ENCODE data around the gene MTX3. TPM values are rescaled to one million over a fixed set of nuclear protein-coding genes. Genes with fewer than 3 reads are reported as not detected.

The MTX3 gene, protein sequence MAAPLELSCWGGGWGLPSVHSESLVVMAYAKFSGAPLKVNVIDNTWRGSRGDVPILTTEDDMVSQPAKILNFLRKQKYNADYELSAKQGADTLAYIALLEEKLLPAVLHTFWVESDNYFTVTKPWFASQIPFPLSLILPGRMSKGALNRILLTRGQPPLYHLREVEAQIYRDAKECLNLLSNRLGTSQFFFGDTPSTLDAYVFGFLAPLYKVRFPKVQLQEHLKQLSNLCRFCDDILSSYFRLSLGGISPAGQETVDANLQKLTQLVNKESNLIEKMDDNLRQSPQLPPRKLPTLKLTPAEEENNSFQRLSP
- polyA plus RNA-seq (2014; cell fraction: cytosol; rRNA removed): 24.9 and 34.5 TPM in 2 replicates
- 31.2 and 47.5 TPM in 2 replicates for polyA plus RNA-seq (2014; cell fraction: nucleus; rRNA removed)

DNA sequence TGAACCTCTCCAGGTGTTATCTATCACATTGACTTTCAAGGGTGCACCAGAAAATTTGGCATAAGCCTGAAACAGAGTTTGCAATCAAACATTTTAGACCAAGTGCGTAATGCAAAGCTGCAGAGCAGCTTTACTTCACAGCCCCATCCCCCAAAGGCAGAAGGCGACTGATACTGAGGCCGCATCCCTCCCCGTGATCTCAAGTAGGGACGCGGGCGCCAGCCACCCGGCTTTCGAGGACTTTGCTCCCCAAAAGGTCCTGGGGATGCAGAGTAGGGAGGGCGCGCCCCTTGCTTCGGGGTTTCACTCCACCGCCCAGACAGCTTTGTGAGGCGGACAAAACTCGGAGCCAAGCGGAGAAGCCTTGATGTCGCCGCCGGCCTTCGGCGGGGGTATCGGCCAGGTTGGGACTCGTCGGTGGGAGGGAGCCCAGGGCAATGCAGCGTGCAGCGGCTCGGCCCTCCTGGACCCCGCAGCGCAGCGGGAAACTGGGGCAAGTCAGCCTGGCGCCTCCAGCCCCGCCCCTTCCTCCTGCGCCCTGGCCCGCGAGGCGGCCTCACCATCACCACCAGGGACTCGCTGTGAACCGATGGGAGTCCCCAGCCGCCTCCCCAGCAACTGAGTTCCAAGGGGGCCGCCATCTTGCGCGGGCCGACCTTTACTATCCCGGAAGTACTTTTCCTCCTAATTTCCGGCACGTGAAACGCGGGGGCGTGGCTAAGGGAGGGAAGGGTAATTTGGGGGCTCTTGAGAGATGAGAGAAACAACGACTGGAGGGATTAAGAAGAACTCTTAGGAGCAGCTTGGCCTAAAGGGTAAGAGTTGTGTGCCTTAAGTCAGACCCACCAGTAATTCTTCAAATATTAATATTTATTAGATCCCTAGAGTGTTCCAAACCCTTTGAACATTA, at the start of gene MTX3:
Gene MTX3 (minus strand): TSS at position 665 of the 910 bp plus-strand sequence. CDS start 24 bp downstream, at position 641.
- DNase-seq (ENCODE audit: low spot score): peak; percentile 94

DNA sequence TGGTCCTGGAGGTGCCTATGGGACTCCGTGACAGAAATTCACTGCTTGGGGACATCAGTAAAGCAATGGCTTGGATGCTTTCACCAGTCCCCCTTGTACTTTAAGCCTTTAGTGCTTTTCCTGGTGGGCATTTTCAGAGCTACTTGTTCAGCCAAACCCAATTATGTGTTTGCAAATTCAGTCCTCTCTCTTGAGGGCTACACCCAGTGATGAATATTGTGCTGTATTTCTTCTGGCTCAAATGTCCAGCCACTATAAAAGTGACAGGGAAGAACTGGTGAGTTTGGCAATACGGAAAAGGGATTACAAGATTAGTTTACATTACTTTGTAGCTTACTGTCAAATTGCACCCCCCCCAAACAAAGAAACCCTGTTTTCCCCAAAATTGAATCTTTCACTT, 48.6 kb upstream of the MTX3 start:
- no peak for DNase-seq (ENCODE audit: low spot score)

DNA sequence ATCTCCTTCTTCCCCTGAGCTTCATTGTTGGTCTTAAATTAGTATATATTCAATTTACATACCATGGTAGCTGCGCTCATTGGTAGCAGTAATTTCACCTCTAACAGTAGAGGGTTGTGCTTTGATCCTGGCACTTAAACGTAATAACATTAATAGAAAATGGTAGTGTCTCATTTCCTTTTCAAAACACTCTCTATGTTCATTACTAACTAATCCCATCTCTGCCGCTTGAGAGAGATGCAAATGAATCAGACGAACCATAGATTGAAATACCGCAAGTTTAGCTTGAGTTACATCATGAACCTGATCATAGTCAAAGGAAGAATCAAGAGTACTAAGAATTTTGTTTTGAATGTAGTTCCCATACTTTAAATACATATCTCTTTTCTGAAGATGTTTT, 46.3 kb upstream of the MTX3 start:
- no peak for DNase-seq (ENCODE audit: low spot score)

DNA sequence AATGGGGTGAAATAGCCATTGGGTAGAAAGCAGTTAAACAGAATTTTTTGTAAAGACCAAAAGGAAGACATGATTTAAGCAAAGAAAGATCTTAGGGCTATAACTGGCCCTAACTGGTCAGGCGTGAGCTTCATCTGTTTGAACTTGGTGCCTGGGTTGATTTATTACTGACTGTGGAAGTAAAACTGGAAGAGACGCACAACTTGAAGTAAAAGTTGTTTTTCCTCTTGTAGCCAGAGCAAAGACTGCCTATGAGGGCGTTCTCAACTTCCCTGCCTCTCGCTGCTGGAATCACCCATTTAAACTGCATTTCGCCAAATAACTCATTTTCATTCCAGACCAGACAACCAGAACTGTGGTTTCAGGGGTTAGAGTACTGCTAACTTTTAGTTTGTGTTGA, 45.6 kb upstream of the MTX3 start:
- DNase-seq (ENCODE audit: low spot score): no peak

DNA sequence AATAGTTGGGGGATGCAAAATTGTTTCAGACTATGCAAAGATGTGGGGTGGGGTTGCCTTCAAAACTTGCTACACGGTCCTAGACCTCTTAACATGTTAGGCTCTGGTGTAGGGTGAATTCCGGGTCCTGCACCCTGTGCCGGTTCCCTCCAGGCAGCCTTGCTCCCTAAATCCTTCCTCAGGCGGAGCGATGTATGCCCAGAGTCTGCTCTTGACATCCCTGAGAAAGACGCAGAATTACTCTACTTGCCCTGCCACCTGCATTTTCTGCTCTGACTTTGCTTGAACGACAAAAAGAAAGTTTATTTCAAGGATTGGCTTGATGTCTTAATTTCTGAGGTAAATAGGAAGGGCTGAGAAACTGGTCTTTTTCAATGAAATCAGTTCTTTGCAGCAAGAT, 44.8 kb upstream of the MTX3 start:
- DNase-seq (ENCODE audit: low spot score): no peak

DNA sequence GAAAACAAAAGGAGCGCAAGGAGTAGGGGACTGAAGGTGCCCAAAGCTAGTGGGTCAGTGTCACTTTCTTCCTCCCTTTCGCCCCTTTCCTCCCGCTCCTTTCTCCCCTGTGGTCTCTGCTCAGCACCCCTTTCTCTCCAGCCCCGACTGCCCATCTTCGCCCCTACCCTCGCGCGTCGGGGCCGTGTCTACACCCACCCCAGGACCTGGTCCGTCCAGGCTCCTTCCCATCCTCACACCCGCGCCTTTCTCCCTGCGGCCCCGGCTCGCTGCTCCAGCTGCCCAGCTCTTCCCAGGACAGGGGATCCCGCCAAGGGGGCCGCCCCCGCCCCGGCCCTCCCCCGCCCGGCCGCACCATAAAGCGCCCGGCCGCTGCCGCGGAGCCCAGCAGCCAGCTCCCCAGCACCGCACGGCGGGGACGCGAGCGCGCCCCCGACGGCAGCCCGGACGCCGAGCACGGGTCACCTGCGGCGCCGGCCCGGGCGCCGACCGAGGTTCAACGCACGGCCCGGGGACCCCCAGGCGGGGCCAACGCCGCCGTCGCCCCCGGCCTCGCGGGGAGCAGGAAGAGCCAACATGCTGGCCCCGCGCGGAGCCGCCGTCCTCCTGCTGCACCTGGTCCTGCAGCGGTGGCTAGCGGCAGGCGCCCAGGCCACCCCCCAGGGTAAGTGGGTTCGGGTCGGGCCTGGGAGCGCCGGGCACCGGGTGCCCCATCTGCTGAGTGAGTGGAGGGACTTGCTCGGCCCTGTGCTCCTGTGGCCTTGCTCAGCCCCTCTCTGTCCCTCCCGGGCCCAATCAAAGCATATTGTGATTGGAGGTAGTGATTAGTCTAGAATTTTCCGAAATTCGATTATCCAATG, 44.1 kb upstream of the MTX3 start, which contains the start of gene THBS4:
Gene THBS4 (plus strand): TSS at position 387 of the 860 bp plus-strand sequence. CDS start 190 bp downstream, at position 577.
- DNase-seq (ENCODE audit: low spot score): no peak

DNA sequence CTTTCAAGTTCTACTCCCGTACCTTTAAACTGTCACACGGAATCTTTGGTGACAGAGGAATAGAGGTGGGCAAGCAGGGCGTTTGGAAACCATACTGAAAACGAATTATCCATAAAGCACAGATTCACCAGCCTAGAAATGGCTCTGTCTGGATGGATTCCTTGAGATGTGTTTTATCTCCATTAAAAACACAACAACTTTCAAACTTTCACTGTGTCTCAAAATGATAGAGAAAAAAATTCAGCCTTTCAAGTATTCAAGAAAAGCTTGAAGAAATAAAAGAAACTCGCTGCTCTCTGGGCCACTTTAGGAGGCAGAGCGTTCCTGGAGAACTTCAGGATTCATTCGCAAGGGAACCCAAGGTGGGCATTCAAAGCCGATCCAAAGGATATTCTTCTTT, 43.5 kb upstream of the MTX3 start:
- DNase-seq (ENCODE audit: low spot score): no peak

DNA sequence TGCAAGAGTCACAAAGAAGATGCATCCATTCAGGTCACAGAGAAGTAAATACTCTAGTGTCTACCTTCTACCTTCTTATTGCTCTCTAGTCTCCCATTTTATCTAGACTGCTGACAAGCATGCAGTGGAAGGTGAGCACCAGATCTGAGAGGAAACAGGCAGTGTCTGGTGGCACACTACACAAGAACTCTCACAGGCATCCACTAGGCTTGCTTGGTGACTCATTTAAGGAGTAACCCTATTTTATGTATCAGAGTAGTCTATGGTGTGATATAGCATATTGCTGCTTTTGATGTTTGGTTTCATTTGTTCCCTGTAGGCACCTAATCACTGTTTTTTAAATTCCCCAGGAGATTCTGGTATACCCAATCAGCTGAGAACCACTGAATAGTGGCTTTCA, 42.5 kb upstream of the MTX3 start:
- no peak for DNase-seq (ENCODE audit: low spot score)

DNA sequence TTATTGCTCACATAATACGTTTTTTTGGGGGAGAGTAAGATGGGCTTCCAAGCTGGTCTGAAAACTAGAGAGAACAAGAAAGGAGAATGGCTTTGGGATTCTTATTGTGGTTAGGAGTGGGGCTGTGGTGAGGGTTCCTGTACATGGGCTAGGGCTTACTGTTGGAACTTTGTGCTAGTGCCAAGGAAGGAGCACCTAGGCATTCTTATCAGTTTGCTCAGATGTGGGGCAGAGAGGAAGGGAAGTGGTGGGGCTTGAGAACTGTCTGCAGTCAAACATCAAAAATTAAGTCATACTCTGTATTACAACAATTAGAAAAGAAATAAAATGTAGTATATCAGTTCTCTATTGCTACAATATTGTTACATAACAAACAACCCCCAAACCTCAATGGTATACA, 40.0 kb upstream of the MTX3 start:
- DNase-seq (ENCODE audit: low spot score): no peak

DNA sequence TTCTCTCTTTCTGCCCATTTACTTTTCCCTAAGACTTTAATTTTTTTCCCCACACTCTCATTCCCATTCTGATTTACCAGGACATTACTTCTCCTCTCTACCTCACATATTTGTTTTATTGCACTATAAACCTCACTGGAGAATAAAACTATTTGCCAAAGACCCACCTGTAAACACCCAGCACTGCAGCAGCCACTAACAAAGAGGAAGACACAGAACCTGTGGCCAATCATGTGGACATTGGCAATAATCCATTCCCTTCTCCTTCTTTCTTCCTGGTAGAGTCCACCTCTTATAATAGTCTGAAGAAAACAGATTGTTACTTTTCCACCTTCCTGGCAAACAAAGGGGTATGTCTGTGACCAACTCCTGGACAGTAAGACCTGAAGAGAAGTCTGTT, 35.8 kb upstream of the MTX3 start:
- DNase-seq (ENCODE audit: low spot score): no peak

DNA sequence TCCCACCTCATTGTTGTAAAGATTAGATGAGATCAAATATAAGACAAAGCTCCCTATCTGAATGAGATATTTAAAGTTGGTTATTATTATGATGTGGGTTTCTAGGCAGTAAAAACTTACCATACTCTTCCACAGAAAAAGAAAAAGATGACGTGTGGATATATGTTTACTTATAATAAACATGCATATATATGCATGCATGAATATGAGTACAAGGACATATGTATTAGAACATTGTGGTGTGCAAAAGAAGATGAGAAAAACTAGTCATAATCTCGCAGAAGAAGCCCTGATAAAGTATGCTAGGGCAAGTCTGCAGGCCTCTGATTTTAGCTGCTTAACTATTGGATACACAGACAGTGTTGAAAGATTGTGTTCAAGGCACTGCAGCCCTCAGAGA, 34.0 kb upstream of the MTX3 start:
- no peak for DNase-seq (ENCODE audit: low spot score)

DNA sequence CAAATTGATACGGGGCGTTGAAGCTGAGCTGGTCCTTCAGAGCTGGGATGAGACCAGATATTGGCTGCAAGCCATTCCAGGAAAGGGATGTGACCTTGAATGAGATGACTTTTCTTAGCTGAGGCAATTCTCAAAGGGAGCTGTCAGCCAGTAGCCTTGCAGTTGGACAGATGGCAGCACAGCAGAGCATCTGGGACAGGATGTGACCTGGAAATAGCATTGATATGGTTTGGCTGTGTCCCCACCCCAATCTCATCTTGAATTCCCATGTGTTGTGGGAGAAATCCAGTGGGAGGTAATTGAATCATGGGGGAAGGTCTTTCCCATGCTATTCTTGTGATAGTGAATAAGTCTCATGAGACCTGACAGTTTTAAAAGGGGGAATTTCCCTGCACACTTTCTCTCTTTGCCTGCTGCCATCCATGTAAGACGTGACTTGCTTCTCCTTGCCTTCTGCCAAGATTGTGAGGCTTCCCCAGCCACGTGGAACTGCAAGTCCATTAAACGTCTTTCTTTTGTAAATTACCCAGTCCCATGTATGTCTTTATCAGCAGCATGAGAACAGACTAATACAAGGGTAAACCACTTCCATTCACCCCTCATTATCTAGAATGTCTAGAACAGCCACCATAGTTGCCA, 19.8 kb upstream of the MTX3 start:
- DNase-seq (ENCODE audit: low spot score): no peak

DNA sequence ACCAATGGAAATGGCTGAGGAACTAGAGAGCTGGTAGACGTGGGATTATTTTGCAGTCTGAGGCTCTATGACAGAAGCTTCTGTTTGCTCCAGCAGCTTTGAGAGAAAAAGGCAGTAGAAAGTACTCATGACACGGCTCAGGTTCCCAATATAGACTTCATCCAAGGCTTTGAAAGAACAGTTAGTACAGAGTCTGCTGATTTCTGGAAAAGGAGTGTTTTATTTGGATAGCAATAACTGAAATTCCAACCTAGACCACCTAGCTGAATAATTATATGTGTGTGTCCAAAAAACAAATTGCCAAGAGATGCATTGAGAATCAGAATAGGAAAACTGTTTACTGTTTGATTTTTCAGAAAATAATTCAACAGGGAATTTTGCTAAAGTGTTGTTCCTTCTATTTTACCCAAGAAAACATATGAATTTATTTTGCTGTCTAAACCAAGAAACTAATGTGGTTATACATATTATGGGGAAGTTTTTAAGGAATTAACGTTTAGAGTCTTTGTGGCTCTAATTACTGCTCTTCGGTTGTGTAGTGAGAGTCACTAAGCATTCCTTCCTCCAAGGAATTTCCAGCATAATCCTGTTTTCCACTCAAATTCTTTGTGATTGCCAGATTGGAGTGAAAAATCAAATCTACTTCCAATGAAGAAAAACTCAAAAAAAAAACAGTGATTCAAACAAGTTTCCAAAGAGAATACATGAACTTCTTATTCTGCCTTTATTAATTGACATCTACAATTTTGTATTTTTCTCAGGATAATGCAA, 18.1 kb upstream of the MTX3 start:
- DNase-seq (ENCODE audit: low spot score): no peak

DNA sequence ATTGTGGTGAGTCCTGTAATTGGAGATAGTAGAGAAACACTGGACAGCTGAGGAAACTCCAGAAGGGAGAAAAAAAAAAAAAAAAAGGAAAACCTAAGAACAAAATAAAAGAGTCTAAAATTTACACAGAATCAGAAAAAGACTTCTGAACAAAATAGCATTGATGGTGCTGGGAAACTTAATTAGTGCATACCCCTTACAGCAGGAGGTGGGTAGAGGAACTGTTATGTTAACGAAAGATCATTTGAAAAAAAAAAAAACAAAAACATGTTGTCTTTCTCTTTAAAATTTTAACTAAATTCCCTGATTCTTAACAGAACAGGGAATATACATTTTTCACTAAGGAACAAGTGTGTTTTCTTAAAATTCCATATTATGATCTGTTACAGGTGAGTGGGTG, 11.6 kb upstream of the MTX3 start:
- DNase-seq (ENCODE audit: low spot score): no peak

DNA sequence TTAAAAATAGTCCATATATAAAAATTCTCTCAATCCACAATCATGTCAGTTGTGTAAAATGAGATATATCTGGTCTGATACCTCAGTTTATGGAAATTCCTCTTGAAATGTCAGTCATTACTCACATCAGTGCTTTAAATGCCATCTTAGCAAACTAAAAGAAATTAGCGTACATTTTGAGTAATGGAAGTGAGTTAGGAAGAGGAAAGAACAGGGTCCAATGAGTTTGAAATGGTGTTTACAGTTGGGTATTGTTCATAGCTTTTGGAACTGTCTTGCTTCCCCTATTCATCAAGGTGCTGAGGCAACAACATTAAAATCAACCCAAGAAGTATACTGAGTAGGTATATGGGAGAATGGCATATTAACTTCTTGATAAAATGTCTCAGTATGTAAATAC, 8.7 kb upstream of the MTX3 start:
- DNase-seq (ENCODE audit: low spot score): no peak

DNA sequence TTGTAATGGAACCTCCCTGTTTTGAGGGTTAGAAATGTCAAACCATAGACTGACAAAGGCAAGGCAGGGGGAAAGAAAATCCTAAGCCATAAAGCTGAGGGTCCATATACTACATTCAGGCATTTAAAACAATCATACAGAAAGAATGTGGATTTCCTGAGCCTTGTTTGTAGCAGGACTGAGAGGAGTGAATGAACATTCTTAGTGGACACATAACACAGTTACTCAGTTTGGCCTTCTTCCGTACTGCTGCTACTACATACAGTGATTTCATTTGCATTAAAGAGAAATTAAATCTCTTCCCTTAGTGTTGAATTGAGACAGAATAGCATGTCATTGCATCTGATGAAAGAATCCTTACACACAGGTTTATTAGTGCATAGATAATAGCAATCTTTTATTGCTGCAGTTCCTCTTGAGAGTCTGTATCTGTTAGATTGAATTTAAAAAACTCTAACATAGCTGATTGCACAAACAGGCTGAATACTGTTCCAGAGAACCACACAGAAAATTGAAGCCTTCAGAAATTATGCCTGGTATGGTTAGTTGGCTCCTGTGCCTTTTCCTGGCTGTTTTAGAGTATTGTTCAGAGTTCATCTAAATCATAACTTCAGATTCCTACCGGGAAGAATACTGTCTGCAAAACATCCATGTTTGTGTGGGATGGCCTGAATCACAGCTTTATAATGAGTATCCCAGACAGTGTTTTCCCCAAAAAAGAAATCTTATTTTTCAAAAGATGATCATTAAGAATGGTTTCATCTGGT, 2.0 kb upstream of the MTX3 start:
- DNase-seq (ENCODE audit: low spot score): no peak

DNA sequence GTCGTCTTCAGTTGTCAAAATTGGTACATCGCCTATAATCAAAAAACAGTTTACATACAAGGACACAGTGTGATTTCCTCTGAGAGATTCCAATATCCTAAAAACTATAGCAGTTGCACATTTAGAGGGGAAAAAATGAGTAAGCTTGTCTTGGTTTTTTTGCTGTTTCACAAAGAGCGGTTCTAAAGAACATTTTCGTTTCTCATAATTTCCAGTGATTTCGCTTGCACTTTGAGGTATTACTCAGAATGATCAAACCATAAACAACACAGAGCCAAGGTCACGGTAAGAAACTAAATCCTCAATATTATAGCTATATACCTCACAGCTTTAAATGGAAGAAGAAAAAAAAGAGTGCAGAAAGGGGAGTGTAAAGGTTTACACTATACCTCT, 861 bp downstream of the MTX3 start:
- DNase-seq (ENCODE audit: low spot score): no peak

DNA sequence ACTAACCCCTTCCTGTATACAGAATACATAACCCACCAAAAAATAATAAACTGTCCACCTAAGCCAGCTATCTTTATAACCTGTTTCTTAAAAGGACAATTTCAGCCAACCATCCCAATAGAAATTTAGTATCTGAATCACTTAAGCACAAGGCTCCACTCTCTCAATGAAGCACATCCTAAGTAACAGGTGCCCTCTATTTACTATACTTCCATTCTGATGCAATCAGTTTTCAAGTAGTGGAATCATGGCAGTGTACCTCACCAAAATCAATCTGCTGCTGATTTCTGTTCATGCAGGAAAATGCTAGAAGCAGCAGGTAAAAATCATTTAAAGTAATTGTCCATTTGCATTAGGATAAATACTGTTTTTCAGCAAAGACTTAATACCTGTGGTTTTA, 4.8 kb downstream of the MTX3 start:
- no peak for DNase-seq (ENCODE audit: low spot score)

DNA sequence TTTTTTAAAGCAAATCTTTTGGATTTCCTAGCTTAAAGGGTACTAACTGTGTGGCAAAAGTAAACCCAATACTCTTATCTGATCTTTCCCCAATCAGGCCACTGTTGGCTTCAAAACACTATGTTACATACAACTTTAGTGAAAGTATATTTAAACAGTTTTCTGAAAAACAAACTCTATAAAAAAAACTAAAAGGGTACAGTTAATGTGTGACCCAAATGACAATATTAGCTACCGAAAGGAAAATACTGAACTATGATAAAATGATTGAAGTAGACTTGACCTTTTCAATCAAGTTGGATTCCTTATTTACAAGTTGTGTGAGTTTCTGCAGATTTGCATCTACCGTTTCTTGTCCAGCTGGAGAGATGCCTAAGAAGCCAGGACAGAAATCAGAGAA, 5.8 kb downstream of the MTX3 start:
- no peak for DNase-seq (ENCODE audit: low spot score)

DNA sequence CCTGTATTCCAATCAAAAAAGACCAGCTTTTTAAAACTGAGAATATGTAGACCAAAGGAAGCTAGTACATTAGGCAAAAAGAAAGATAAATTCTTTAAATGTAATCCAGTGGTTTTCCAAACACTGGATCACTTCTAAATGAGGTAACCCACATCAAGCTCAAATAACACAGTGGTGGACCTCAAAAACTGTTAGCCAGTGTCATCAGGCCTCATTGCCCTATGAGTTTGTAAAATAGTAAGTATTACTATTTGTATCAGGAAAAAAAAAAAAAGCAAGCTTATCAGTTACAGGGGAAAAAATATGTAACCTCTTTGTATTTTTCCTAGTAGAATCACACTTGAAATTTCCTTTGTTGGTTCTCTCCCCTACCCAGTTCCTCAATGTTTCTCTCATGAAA, 6.7 kb downstream of the MTX3 start:
- DNase-seq (ENCODE audit: low spot score): no peak

Measured in SK-N-DZ (cell line).